Activated T-cell treated with anti-CD3 and anti-CD28 coated beads for 1 hour (primary cell): ENCODE results near the gene ANKRD13A.
A peak's percentile ranks its signal among the peaks of the same experiment; 100 is the strongest.
"Not testable (repeated sequence)": the region's sequence is repeated elsewhere in the genome, so short reads cannot be mapped to it uniquely, and the experiment has no call there.

ENCODE experiments used
- DNase-seq: peaks from one replicate; pipeline ENCODE4 v3.0.0-alpha.2; 2020; ENCODE audit warnings: low read depth

The ANKRD13A gene

DNA sequence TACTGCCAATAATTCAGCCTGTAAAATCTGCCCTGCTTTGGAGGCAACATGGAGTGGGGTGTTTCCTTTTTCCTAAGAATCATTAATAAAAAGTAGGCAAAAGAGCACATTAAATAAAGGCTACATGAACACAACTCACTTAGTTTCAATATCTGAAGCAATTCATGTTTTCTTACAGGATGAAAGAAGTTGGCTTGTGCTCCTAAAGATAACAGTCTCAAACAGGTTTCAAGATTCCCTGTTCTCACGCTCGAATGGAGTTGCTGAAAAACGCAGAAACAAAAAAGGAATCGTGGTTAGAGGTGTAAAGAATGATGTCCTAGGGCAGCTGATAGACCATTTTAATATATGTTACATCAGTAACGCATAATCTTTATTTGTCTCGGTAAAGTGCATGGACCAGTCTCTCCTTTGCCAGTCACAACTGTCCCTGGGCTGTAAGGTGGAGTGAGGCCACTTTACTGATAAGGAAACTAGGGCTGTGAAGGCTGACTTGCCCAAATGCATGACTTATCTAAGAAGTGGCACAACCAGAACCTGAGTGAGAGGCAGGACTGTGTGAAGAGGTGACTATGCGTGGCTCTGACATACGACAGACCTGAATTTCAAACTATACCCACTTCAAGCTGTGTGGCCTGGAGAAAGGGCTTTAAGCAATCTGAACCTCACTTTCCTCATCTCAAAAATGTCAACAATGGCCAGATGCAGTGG, 15.6 kb upstream of the ANKRD13A start:
- no peak for DNase-seq

GRCh38 chr12:109986236-109986635, 13.0 kb upstream of the ANKRD13A start:
- not testable (repeated sequence) for DNase-seq

DNA sequence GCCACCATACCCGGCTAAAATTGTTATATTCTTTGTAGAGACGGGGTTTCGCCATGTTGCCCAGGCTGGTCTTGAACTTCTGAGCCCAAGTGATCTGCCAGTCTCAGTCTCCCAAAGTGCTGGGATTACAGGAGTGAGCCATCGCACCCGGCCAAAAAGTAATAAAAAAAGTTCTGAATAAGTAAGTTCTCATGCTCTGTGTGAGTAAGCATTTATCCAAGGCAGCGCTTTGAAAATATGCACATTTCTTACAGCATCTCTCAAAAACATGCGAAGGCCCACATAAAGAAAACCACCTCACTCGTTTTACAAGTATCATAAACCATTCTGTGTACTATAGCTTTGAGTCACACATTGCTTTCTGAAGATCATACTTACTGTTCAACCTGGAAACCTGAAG, 11.6 kb upstream of the ANKRD13A start:
- DNase-seq, result no peak

- DNase-seq, result no peak
Observed at GRCh38 chr12:109988274-109988673, 11.0 kb upstream of the ANKRD13A start.

GRCh38 chr12:109988903-109989302, 10.3 kb upstream of the ANKRD13A start:
- DNase-seq, result no peak

GRCh38 chr12:109989380-109989779, 9.8 kb upstream of the ANKRD13A start:
- no peak for DNase-seq

- DNase-seq, result no peak
Observed at GRCh38 chr12:109991586-109991985, 7.6 kb upstream of the ANKRD13A start.

GRCh38 chr12:109993091-109993490, 6.1 kb upstream of the ANKRD13A start:
- no peak for DNase-seq

DNA sequence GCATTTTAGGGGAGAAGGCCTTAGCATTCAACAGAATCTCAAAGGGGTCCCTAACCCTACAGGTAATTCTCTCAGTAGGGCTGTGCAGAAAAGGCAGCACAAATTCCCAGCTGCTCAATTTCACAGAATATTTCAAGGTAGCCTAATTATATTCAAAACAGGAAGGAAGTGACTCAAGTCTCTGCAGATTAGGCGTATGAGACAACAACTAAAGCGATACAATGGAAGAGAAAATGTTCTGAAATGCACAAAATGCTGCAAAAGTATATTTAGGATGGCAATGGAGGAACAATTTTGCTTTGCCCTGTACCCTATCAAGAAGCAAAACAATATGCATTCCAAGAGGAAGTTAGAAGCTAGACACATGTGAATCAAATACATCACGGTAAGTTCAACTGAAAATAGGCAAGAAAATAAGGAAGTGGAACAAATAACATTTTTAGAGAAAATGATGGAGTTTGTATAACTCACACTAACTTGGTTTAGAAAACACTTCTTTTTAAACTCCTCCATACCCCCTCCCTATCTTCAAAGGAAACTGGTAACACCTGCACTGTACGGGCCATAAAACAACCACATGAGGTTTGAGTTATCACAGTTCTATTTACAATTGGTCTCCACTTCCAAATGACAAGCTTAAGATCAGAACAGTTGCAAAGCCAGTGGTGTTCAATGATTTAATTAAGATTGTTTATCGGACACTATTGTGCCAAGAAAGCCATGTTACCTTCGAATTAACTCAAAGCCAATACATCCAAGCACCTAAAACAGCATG, 4.6 kb upstream of the ANKRD13A start:
- DNase-seq, result no peak

GRCh38 chr12:109995361-109995685, 3.9 kb upstream of the ANKRD13A start:
- no peak for DNase-seq

DNA sequence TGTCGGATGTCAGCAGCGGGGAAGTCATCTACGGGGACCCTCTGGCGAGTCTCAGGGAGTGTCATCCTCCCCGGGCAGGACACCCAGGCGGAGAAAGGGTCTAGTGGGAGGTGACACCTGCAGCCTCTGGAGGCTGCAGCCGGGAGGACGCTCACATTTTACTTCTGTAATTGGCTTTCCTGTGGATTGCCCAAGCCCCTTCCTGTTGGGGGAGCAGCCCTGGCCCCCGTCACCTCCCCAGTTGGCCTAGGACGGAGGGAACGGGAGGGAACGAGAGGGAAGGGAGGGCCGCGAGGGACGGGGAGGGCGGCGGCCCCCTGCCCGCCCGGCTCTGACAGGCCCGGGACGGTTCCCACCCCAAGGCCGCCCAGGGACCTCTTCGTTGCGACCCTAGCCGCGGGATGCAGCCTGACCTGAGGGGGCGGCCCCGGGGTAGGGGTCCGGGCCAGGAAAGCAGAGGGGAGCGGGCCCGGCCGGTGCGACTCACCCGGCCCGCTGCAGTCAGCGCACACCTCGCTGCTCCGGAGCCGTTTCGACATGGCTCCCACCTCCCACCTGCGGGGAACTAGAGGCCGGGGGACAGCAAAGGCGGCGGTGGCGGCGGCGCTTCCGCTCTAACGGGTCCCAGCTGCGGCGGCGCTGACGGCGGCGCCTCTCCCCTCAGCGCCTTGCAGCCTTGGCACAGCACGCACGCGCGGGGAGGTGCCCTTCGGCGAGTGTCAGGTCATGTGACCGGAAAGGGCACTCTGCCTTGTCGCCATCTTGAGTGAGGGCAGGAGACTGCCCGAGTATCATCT, 3.3 kb upstream of the ANKRD13A start, which contains the start of gene GIT2:
Gene GIT2, minus strand, starts transcription at position 683 of the 797 bp plus-strand sequence. Its CDS starts 144 bp downstream, at position 539.
- peak; percentile 92 for DNase-seq

GRCh38 chr12:109996483-109996853, 2.8 kb upstream of the ANKRD13A start:
- DNase-seq, result no peak

GRCh38 chr12:109997393-109997792, 1.8 kb upstream of the ANKRD13A start:
- DNase-seq, result no peak

- DNase-seq, result no peak
Observed at GRCh38 chr12:109998241-109998903, 858 bp upstream of the ANKRD13A start.

- no peak for DNase-seq
Observed at GRCh38 chr12:109999649-109999971, 380 bp downstream of the ANKRD13A start.

DNA sequence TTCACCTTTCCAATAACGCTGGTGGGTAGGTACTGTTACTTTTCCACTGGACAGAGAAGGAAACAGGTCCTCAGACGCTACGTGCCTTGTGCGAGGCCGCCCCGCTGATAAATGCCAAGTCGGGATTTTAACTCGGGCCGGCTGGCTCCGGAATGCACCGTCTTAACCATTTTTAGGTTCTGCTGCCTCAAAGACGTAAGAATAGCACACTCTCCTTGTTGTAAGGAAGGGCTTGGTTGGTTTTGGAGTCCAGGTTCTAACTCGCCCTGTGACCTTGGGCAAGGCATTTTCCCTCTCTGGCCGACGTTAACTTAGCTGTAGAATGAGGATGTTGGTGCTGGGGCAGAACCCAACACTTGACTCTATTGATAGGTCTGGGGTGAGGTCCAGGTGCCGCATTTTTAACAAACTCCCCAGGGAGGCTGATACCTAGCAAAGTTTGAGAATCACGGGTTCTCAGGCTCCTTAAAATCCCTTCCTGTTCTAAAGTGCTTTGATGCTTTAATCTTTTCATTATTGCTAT, 814 bp downstream of the ANKRD13A start:
- DNase-seq, result no peak

- DNase-seq, result no peak
Observed at GRCh38 chr12:110001596-110001995, 2.4 kb downstream of the ANKRD13A start.

DNA sequence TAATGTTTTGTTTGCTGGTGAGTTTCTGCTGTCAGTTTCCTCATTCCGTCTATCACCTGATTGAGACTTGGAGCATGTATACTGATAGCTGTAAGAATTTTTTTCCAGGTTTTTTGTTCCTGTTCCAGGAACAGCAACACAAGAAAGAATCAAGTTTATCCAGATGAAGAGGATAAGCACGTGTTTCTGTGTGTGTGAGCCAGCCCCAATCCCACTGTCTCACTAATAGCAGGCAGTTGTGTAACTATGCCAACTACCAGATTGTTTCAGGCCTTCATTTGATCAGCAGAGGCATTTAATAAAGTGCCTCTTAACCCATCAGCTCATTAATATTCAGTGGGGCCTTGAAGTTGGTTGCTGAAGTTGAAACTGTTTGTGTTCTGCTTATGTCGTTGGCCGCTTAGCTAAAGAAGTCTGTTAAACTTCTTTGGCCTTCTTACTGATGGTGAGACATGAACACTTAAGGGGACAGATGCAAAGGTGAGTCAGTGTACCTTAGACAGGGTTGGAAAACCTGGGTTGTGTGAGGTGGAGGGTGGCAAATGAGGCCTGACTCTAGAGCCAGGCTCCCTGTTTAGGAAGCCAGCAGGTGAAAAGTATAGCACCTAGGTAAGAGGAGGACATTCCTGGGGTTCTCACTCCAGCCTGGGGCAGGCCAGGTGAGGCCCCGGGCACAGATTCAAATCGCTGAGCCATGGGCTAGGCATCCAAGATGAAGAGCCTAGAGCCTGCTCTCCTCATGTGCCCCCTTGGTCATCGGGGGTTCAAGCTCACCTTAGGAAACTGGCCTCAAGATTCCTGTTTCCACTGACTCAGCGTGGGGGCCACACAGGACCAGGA, 3.7 kb downstream of the ANKRD13A start:
- DNase-seq, result no peak

DNA sequence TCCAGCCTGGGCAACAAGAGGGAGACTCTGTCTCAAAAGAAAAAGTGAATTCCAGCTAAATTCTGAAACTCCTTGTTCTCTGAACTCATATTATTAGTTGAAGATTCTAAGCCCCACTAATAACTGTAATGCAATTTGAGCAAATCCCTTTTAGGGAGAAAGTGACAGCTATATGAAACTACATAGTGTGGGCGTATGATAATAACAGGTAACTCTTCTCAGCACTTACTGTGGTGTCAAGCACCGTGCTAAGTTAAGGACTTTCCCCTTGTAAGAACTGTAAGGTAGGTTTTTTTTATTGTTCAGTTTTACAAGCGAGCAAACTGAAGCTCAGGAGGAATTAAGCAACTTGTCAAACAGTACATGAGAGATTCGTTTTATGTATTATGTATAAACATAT, 5.4 kb downstream of the ANKRD13A start:
- no peak for DNase-seq

- DNase-seq, result no peak
Observed at GRCh38 chr12:110005319-110005973, 6.2 kb downstream of the ANKRD13A start.

DNA sequence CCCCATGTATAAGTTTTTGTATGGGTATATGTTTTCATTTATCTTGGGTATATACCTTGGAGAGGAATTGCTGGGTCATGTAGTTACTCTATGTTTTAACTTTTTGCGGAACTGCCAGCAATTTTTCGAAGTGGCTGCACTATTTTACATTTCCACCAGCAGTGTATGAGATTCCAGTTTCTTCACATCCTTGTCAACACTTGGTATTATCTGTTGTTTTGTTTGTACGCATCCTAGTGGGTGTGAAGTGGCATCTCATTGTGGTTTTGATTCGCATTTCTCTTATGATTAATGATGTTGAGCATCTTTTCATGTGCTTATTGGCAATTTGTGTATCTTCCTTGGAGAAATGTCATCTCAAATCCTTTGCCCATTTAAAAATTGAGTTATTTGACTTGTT, 6.9 kb downstream of the ANKRD13A start:
- no peak for DNase-seq
